Activated CD8-positive, alpha-beta memory T cell treated with anti-CD3 and anti-CD28 coated beads, Interleukin-2, amount 50 U/mL, for 1 hour (primary cell): Measurements from ENCODE around the gene TNIP1.

ENCODE experiments used
- DNase-seq: peaks from one replicate; pipeline ENCODE4 v3.0.0-alpha.2; 2020; ENCODE audit errors: extremely low read depth

Gene TNIP1

DNA sequence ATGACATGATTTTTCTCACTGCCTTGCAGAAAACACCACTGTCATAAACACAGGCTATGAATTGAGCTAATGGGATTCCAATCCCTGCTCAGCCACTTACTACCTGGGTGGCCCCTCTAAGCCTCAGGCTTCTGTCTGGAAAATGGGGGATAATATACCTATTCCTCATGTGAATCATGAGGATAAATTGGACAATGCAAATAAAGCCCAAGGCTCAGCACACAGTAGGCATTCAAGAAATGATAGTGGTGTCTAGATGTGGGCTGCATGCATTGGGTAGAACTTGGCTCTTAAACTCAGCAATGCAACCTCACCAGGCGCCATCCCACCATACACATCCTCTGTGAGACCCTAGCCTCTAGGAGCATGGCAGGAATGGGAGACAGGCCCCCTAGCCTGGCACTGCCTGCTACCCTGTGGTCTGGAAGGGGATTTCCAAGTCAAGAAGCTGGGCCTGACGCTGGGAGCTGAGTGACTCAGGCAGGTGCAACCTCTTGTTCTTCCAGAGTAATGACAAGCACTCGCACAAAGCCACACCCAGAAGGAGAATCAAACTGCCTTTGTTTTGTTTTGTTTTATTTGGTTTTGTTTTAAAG is 2.3 kb upstream of the TNIP1 start:
- no peak for DNase-seq

DNA sequence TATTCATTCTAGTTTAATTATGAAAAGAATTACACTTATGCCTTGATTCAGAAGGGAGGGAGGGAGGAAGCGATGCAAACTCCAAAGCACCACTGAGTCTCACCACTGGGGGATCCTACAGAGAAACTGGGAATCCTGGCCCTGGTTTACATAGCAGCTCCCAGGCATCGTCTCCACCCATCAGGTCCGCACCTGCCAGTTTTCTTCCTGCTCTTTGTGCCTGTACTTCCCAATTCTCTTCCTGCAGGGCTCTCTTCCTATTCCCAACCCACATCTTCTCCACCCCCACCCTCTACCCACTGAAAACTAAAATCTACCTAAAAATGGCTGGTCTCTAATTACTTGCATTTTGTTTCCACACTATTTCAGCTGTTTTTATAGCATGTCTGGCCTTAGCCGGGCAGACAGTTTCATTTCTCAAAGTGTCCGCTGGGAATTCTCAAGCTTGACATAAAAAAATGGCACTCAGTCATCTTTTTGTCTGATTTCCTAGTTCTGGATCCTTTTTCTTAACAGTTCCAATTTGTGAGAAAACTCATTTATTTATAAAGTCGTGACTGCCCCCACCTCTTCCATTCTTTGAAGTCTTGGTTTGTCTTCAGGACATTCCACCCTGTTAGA is 1.6 kb upstream of the TNIP1 start:
- no peak for DNase-seq

DNA sequence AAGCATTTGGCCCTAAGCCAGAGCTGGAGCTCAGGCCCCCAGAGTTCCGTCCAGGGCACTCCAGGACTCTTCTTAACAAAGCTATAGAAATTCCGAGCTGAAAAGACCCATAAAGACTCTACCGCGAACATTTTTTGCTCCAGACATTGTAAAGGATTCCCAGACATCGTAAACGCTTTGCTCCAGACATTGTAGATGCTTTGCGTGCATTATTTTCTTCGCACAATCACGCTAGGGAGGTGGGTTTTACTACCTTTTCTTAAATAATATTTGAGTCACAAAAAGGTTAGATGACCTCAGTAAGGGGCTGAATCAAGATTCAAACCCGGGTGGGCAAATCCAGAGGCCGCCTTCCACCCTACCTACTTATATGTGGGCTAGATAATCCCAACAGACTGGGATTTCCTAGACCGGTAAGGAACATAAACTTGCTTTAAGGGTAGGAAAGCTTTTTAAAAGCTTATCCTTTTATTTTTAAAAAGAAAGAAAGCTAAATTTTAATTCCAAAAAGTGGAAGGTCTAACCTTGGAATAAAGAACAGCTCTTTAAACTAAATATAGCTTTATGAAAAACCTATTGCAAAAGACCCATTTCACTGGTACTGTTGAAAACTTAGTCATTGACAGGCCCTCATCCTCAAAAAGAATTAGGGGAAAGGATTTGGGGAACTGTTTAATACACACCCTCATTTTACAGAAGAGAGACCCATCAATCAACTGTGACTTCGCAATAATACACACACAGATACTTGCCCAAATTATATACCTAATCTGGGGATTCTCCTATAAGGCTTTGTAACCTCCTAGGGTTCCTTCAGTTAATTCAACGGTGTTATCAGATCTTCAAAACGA is 822 bp upstream of the TNIP1 start:
- no peak for DNase-seq

DNA sequence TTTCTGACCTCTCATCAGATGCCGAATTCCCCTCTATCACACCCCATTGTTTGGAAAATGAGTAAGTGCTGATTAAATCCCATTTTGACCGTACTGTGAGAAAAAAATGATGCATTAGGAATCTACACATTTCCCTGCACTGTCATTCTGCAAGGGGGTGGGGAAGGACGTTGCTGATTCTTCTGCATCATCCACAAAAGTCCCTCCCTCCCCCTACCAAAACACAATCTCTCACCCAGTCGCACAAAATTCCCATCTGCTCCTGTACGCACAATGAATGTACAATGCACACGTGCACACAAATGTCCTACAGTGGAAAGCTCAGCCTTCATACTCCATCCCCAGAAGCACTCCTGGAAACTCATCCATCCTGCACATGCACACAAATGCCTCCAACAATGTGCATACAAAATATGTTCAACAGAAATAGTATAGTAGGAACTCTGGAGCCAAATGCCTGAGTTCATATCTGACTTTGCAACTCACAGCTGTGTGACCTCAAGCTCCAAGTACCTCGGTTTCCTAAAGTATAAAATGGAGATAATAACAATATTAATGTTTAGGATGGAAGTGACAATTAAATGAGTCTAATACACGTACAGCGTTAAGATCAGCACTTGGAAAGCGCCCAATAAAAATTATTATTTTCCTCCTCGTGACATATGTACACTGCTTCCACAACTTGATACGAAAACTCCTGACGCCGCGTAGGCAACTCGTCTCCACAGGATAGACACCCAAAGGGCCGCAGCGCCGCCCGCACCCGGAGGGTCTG is 809 bp downstream of the TNIP1 start:
- DNase-seq, result no peak

DNA sequence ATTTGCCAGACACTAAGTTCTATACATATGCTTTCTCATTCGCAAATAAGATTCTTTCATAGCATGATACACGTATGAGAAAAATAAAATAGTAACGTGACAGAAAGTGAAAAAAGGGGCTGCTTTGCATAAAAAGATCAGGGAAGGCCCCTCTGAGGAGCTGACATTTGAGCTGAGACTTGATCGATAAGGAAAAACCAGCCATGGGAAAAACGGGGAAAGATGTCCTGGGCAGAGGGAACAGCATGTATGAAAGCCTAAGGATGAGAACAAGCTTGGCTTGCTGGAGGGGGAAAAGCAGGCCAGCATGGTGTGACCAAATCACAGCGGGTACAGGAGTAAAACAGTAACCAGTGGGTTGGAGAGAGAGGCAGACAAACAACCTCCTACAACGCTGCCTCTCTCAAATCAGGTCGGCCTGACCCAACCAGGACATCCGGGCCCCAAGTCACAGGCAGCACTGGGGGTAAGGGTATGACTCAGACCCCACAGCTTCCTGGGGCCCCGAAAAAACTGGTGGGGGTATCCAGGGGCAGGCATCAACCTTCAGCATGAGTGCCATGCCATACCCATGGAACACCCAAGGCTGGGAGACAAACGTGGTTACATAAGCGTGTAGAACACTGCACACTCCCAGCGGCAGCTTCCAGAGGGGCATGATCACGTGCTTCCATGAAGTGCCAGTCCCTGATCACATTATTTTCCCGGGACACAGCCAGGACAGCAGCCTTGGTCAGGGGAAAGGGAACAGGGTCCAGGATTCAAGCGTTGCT is 2.2 kb downstream of the TNIP1 start:
- no peak for DNase-seq

DNA sequence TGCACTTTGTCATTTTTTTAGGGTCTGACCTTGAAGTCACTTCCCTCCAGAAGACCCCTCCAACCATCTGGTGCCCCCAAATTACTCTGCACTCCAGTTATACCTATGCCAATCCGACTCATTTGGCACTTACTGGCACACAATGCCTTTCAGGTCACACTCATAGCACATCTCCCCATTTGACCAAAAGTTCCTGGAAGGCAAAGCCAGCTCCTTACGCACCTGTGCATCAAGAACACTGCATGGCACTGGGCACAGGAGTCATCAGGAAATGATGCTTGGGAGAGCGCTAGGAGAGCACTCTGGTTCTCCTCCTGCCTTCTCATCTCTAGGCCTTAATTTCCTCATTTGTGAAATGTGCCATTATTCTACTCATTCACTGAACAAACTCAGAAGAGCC is 2.9 kb downstream of the TNIP1 start:
- DNase-seq, result no peak

DNA sequence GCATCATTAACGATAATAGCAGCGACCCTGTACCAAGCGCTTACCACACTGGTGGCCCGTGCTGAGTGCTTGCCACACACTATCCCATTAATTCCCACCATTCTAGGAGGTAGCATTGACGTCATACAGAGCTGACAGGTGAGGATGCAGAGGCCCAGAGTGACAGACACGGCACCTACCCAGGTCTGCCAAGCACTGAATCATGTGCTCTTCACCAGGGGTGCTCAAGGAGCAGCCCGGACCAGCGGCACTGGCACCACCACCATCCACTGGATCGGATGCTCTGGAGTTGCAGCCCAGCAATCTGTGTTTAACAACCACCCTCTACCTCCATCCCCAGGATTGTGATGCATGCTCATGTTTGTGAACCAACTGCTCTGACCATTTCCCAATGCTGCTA is 3.4 kb downstream of the TNIP1 start:
- DNase-seq, result no peak

DNA sequence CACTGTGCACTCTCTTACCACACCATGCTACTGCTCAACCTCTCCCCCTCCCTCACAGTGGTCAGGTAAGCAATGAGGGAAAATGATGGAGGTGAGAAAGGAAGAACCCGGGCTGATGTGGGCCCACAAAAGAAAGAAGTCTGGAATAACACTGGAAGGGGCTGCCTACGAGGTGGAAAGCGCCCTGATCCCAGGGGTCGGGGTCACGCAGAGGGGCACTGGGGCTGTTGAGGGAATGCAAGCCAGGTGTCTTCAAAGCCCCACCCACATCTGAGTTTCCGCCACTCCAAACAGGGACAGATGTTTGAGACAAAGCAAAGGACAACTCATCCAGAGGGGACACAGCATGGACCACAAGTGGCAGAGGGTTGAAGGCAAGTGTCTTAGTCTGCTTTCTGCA is 4.2 kb downstream of the TNIP1 start:
- no peak for DNase-seq

DNA sequence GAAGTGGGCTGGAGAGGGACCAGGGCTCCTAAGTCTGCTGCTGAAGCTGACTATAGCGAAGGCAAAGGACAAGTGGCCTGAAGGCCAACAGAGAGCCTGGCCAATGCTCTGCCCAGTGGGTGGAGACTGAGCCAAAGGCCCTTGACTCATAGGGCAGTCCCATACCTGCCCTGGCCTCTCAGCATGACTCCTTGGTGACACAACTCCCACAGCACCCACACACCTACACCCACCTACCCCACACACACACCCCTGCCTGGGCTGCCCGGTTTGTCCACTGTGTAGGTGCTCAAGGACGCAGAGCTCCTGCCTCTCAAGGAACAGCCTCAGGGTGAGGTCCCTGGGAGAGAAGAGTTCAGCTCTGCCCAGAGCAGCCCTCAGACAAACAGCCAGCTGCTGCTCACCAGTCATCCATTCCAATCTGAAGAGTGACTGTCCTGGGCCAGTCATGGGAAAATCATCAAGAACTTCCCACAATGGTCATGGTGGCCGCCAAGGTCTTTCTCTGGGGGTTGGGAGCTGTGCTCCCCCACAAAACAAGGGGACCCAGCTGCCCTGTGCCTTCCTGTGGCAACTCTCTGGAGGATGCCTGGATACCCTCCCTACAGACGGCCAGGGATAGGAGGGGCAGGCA is 5.0 kb downstream of the TNIP1 start:
- no peak for DNase-seq

DNA sequence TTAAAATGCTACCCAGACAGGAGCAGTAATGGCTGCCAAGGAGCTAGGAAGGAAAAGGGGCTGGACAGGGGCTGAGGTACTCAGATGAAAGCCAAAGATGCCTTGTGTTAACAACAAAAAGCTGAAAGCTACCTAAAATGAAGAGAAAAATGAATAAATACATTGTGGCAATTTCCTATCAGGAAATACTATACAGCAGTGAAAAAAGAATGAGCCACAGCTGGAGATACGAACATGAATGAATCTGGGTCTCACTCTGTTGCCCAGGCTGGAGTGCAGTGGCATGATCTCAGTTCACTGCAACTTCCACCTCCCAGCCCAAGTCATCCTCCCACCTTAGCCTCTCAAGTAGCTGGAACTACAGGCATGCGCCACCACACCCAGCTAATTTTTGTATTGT is 6.3 kb downstream of the TNIP1 start:
- DNase-seq, result no peak

DNA sequence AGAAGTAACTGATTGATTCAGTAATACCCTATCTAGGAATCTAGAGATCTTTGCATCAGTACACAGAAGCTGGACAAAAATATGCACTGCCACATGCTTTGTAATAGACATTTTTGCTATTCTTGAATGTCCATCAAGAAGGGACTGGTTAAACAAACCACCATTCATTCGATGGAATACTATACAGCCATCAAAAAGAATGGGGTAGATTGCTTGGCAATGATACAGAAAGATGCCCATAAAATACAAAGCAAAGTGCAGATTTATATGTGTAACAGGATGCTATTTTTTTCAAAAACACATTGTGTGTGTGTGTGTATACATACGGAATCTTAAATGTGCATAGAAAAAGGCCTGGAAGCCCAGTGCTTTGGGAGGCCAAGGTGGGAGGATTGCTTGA is 7.6 kb downstream of the TNIP1 start:
- no peak for DNase-seq

DNA sequence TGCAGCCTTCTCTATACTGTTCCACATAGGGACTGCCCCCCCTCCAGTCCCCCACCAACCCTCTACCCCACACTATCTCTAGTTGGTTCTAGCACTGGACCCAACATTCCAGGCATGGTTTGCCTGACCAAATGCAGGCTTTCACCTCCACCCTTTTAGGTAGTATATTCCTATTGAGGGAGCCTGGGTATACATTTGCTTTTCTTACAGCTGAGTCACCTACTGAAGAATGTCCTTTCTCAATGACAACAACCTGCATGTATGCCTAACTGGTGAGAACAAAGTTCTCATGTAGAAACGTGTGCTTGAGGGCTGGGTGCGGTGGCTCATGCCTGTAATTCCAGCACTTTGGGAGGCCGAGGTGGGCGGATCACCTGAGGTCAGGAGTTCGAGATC is 8.2 kb downstream of the TNIP1 start:
- DNase-seq, result no peak

DNA sequence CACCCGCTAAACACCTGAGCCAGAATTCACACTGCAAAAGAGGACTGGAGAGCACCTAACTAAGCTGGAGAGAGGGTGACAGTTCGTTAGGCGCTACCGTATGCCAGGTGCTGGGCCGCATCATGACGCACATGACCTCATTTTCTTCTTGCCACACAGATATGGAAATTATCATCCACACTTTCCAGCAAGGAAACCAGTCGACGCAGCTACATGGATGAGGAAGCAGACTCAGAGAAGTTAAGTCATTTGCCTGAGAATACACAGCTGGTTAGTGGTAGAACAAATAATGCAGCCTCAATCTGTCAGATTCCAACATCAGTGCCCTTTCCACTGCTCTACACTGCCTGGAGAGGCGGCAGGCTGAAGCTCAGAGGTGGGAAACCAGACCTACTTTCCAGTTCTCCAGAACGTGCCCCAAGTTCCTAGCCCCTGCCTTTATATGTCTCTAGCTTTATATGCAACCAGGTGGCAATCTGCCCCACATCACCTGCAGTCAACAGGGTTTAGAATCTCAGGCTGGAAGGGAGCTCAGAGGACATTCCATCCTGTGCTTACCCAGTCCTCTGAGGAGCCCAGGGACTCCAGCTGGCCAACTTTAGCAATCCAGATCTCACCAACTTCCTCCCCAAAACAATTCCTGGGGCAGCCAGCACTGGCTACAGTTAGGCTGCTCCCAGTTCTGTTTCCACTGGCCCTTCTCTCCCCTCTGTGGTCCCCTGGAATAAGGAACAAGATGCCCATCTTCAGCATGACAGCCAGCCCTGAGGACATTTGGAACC is 8.8 kb downstream of the TNIP1 start:
- DNase-seq, result no peak

DNA sequence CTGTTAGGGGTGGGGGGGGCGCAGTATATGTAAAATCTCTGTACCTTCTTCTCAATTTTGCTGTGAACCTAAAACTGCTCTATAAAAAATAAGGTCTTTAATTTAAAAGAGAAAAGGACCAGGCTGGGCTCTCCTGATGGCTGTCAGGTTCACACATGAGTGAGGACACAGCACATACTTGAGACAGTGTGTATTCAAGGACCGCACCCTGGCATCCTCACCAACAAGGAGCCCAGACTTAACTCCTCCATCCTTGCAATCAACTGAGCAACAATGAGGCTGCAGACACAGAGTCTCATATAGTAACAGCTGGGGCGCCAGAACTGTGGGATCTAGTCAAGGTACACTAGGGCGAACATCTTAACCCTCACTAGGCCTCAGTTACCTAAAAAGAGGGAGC is 9.8 kb downstream of the TNIP1 start:
- DNase-seq, result no peak

DNA sequence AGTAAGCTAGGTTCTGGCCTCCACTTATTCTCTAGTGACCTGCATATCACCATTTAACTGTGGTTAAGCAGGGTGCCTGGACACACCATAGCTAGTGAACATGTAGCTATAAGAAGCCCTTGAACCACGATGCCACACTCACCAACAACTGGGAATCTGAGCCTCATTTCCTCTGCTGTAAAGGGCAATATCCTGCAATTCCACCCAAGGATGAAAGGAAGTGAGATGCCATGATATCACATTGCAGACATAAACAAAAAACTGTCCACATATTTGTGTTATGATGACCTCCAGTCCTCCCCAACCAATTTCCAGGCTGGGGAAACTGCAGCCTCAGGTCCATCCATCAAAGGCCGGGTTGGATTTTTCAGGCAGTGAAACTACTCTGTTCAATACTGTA is 10.4 kb downstream of the TNIP1 start:
- no peak for DNase-seq

DNA sequence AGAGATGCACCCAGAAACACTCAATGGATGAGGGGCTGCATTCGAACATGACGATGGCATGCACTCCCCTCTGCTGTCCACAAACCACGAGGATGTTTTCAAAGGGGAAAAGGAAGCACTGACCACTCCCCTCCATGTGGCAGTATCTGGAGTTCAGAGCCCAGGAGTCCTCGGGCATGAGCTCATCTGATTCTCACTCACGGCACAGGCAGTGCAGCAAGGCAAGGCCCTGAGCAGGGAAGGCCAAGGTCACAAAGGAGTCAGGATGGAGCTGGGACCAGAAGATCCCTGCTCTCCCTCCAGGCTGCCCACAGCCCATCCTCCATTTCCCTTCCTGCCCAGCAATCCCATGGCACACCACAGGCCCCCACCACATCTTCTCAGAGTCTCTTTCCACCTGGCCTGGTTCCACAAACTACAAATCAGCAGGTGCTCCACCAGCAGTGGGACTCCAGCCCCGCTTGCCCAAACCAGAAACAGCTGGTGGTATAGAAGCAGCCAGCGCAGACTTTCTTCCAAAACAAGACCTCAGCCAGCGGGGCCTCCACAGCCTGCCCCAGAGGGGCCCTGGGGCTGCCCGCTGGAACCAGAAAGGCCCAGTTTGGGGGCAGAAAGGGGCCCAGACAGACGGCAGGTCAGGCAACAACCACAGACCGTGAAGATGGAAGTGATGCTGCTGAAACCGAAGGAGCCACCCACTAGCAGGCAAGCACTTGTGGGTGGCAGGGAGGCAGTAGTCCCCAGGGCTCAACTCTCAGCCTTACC is 12.2 kb downstream of the TNIP1 start:
- DNase-seq, result no peak

DNA sequence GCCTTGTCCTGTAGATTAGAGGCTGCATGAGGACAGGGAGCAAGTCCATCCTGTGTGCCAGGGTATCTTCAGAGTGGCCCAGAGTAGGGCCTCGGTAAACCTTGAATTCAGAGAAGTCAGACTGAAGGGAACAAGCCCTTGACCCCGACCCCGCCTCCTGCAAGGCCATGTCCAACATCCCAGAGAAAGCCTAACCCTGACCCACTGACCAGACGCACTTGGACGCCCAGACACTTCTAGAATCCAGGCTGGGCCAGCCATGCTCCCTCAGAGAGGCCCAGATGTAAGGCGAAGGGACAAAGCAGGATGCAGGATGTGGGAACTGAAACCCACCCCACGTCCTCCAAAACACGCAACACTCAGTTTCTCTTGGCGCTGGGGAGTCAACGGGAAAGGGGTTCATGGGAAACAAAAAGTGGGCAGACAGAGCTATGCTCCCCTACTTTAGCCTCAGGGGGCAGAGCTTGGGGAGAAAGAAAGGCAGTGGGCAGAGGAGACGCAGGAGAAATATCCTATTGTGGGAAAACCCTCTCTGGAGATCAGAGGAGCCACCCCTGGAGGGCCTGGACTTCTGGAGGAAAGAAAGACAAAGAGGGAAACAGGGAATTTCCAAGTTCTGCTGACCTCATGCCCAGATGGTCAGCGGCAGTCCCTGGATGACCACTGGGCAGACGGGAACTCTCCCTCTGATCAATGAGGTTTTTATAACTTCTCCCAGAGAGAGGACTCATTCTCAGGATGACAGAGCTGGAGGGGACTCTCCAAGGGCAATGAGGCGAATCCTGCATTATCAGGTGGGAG is 13.0 kb downstream of the TNIP1 start:
- DNase-seq, result no peak

DNA sequence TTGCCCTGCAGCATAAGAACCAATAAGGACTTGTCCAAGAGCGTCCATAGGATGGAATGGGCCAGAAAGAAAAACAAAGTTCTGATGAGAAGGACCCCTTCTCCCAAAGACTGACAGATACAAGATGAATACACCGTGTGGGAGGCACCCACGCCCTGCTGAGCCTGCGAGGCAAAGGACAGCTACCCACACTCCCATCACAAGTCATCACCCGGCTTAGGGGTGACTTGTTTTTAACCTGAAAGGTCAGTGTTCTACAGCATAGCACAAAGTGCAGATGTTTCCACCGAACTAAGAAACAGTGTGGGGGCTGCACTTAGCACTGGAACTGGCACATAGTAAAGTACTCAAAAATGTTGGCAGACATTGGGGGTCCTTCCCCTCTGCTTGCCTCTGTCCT is 13.9 kb downstream of the TNIP1 start:
- DNase-seq, result no peak

DNA sequence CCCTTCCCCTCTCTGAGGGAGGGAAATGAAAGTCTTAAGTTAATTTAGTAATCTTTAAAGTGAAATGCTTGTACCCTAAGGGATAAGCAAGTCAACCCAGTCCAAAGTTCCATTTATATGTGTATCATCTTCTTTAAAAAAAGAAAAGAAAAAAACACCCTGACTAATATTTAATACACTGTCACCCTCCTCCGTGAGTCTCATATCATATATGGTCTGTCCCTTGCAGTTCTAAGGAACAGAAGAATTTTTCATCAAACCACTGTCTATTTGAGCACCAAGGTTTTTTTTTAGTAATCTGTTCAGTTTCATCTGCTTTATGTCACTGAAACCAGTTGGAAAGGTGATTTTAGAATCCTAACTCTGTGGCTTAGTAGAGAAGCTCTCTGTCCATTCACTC is 15.2 kb downstream of the TNIP1 start:
- no peak for DNase-seq
